GM18526 (cell line): ENCODE results near the gene SLC25A25.

Experiments used
- POLR2A ChIP-seq: IDR thresholded peaks from 3 replicates; pipeline ENCODE4 v1.6.1; 2011; ENCODE audit not compliant: insufficient read length; ENCODE audit errors: extremely low read depth

SLC25A25 gene

GRCh38 chr9:128139621-128140020, 71.6 kb downstream of the SLC25A25 start:
- no peak for TF ChIP-seq POLR2A

DNA sequence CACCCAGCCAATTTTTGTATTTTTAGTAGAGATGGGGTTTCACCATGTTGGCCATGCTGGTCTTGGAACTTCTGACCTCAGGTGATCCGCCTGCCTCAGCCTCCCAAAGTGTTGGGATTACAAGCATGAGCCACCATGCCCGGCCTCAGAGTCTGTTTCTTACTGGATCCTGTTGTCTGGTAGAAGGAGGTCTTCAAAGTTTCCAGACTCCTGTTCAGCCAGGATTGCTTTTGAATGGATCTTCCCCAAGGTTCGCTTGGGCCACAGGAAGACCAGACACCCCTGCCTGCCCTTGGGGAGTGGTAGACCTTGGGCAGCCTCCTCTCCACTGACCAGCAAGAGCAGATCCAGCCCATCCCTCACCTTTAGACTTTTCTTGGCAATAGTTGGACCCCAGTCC, 73.6 kb downstream of the SLC25A25 start:
- TF ChIP-seq POLR2A: no peak

GRCh38 chr9:128142061-128142460, 74.0 kb downstream of the SLC25A25 start:
- no peak for TF ChIP-seq POLR2A

GRCh38 chr9:128142596-128142995, 74.6 kb downstream of the SLC25A25 start:
- TF ChIP-seq POLR2A: no peak

DNA sequence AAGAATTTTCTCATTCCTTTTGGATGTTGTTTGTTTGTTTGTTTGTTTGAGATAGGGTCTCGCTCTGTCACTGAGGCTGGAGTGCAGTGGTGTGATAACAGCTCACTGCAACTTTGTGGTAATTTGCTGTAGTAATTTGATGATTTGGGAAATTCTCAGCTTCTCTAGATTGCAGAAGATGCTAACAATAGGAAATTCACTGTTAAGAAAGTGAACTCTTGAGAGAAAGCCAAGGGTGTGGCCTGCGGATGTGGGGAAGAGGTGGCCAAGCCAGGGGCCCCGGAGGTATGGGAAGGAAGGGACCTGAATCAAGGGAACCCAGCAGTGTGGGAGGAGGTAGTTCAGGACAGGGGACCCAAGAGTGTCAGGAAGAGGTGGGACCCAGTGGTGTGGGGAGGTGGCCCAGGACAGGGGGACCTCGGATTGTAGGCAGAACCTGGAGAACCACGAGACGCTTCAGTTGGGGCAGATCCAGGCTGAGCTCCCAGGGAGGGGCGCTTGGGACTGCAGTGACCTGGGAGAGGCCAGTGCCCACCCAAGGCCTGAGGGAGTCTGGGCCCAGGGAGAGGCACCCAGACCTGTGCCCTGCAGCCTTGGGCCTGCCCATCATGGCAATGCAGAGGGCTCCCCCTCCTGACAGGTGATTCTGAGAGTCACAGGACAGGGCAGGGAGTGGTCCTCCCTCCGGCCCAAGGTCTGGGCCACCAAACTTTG, 75.7 kb downstream of the SLC25A25 start:
- no peak for TF ChIP-seq POLR2A

DNA sequence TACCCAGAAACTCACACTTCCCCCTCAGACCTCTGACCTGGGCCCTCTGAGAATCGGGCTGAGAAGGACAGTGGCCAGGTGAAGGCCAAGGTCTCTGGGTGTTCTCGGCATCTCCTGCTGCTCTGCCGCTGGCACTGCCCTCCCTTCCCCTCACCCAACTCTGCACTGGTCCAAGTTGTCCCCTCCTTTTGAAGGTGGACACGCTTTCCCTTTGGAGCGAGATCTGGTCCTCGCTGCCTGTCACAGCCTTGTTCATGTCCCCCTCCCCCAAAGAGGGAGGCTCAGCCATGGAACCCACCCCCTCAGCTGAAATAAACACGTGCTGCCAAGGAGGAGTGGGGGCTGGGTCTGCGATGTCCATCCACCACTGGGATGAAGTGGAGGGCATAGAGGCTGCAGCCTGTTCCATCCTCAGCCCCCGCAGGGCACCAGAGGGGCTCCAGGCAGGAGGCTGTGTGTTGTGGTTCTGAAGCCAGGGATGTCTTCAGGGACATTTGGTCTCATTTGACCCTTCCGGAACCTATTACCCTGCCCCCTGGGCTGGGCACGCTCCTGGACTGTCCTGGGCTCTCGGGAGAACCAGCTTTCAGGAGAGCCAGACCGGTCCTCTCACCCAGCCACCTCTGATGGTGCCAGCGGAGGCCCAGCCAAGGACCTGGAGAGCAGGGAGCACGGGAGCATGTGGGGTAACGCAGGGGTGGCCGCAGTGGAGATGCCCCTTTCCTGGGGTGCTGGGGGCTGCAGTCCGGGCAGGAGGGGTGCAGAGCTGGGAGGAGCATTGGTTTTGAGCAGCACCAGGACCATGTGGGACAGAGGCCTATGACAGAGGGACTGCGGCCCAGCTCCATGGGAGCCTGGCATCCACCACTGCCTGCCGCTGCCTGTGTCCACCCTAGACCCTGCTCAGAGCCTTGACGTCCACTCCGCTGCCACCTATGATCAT, 76.5 kb downstream of the SLC25A25 start:
- no peak for TF ChIP-seq POLR2A

DNA sequence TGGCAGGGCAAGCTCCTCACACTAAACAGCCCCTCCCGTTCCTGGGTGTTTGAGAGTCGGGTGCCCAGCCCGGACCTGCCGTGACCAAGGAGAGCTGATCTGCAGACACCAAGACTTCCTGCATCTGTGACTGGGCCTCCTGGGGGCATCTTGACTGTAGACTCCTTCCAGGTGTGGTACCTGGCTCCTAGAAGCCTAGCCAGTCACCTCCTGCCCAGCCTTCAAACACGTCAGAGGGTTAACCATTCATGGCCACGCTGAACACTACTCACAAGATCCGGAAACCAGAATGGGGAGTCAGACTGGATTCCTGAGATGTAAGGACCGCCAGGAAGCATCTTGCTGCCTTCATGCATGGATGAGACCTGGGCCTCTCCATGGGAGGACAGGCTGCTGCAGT, 77.5 kb downstream of the SLC25A25 start:
- TF ChIP-seq POLR2A: no peak

DNA sequence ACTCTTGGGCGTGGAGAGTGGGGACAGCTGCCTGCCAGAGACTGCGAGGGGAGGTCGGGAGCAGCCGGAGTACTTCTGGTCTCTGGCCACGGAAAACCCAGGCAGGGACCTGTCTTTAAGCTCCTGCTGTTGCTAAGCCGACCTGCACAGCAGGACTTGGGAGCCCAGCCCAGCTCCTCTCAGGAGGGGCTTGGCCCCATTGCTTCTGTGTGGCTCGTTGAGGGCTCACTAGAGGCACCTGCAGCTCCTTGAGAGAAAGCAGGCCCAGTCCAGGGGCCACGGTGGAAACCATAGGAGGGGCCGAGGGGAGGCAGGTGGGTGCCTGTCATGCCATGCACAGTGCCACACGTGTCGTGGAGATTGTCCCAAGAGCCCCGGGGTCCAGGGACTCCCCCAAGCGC, 77.9 kb downstream of the SLC25A25 start:
- TF ChIP-seq POLR2A: no peak

- TF ChIP-seq POLR2A: no peak
Observed at GRCh38 chr9:128146591-128147120, 78.6 kb downstream of the SLC25A25 start.

DNA sequence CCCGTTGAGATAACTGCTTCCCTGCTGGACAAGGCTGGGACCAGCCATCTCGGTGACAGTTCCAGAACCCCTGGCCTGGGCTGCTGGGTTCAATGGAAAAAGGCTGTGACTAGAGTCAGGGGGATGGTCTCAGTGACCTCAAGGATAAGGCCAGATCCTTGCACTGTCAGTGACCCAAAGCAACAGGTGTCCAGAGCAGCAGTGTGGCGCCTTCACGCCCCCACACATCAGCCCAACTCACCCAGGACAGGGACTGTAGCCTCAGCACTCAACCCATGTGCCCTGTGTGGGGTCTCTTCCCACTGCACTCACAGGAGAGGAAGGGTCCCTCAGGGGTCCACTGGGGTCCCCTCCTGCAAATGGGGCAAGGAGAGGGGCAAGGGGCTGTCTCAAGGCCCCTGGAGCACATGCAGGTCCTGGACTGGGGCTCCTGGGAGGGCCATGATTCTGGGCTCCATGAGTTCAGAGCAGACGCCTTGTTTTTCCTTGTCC, 80.5 kb downstream of the SLC25A25 start:
- TF ChIP-seq POLR2A: no peak

DNA sequence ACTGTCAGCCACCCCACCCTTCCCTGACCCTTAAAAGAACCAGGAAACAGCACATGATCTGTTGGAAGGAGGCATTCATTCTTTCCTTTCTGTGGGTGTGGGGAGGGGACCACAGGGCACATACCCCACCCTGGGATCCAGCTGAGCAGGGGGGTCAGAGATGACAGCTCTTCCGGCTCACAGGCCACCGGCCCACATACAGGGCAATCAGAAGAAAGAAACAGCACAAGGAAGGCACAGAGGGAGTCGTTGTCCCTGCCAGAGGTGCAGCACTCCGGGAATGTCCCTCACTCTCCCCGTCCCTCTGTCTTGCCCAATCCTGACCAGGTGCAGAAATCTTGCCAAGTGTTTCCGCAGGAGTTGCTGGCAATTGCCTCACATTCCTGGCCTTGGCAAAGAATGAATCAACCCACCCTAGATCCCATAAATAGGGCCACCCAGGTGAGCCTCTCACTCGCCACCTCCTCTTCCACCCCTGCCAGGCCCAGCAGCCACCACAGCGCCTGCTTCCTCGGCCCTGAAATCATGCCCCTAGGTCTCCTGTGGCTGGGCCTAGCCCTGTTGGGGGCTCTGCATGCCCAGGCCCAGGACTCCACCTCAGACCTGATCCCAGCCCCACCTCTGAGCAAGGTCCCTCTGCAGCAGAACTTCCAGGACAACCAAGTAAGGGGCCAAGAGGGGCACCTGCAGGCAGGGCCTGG, 81.1 kb downstream of the SLC25A25 start, which contains the start of gene LCN2:
LCN2 (plus strand) TSS at position 453 of the 701 bp plus-strand sequence; CDS start at position 526, 73 bp downstream.
- TF ChIP-seq POLR2A: no peak

DNA sequence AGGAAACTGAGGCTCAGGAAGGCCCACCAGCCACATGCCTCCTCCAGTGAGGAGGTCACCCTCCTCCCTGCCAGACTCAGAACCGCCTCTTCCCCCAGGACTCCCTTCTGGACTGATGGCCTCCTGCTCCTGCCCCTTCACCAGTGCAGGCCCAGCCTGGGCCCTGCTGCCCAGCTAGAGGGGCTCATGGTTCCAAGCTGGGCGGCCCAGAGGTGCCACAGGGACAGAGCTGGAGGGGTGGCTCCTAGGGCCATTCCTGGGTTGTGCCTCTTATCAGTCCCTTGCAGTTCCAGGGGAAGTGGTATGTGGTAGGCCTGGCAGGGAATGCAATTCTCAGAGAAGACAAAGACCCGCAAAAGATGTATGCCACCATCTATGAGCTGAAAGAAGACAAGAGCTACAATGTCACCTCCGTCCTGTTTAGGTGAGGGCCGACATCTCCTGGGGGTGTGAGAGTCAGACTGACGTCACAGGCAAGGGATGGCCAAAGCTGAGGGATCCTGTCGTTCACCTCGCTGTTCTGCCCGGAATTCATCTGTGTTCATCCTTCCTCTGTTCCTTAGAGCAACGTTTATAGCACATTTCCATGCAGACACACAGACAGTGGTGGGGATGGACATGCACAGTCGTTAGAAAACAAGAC, 82.0 kb downstream of the SLC25A25 start:
- TF ChIP-seq POLR2A: no peak

DNA sequence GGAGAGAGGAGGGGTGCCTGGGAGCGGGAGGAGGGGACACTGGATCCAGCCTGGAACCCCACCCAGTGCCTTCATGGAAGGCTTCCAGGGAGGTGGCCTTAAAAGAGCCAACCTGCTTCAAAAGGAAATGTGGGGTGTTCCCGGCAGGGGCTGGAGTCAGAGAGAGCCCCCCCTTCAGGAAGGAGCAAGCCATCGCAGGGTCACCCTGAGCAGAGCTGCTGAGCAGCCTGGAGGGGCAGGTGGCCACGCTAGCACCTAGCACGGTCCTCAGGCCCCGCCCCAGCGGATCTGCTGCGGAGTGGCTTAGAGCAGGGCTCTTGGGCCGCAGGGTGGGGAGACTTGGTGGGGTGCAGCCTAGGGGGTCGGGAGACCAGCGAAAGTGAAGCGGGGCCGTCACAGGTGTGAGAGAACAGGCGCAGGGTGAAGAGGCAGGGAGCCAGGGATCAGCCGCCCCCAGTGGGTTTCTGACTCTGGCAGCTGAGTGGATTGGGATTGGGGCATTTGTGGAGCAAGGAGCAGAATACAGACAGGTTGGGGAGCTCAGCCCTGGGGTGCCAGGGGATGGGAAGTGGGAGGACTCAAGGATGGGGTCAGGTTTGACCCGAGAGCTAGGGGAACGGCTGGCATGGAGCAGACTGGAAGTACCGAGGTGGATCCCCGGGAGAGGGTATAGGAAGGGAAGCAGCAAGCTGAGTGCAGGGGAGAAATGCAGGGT, 82.7 kb downstream of the SLC25A25 start:
- TF ChIP-seq POLR2A: no peak
